Caco-2 (cell line): ENCODE results near the gene SIRPA. TPM values are rescaled to one million over a fixed set of nuclear protein-coding genes. Genes with fewer than 3 reads are reported as not detected.

Source experiments
- BruUV-seq: library from RNA; stranded (reverse); fragments of 400-500 nt; replicated peaks from 2 replicates; lab custom pipeline; 2021; lab: Mats Ljungman, UMichigan
- CTCF ChIA-PET: fragments of 300-600 bp; sonication (Branson Sonifier 250); formaldehyde crosslinking; loops from one replicate; lab custom pipeline; 2022; ENCODE audit warnings: antibody characterized with exemption; lab: Charles Lee
- POLR2A ChIA-PET: fragments of 300-600 bp; sonication (Branson Sonifier 250); formaldehyde crosslinking; loops from one replicate; lab custom pipeline; 2022; ENCODE audit warnings: antibody characterized with exemption; lab: Charles Lee
- DNase-seq, 2 experiments: peaks; one replicate each; pipeline versions ENCODE4 v3.0.0 to v3.0.0-alpha.2; 2020 to 2022
- H3K27me3 ChIP-seq: replicated peaks from 2 replicates; pipeline ENCODE4 v1.6.0; 2011; ENCODE audit warnings: low read length; ENCODE audit not compliant: control insufficient read depth, insufficient read depth
- H3K36me3 ChIP-seq: 2 replicates; pipeline ENCODE4 v1.5.1; 2011; ENCODE audit warnings: low read length; ENCODE audit not compliant: control insufficient read depth, insufficient read depth
- H3K4me1 ChIP-seq: fragments of 250-450 bp; sonication (Bioruptor Pico); 2 replicates; pipeline ENCODE4 v1.5.1; 2020; ENCODE audit warnings: mild to moderate bottlenecking
- H3K4me3 ChIP-seq: 2 replicates; pipeline ENCODE4 v1.5.1; 2011; ENCODE audit warnings: low read depth, mild to moderate bottlenecking, control low read depth, low read length
- H3K9me3 ChIP-seq: fragments of 250-450 bp; sonication (Bioruptor Pico); 2 replicates; pipeline ENCODE4 v1.5.1; 2020; ENCODE audit warnings: mild to moderate bottlenecking, moderate library complexity
- H3K27ac Mint-ChIP-seq: one replicate; pipeline ENCODE4 v1.8.0; 2022; ENCODE audit warnings: mixed read lengths; ENCODE audit not compliant: unreplicated experiment
- H3K27me3 Mint-ChIP-seq: one replicate; pipeline ENCODE4 v1.8.0; 2022; ENCODE audit warnings: mixed read lengths; ENCODE audit not compliant: insufficient read depth, unreplicated experiment
- H3K36me3 Mint-ChIP-seq: one replicate; pipeline ENCODE4 v1.8.0; 2022; ENCODE audit warnings: mild to moderate bottlenecking, mixed read lengths; ENCODE audit not compliant: insufficient read depth, unreplicated experiment
- H3K4me1 Mint-ChIP-seq: one replicate; pipeline ENCODE4 v1.8.0; 2022; ENCODE audit warnings: low read depth, mixed read lengths; ENCODE audit not compliant: unreplicated experiment
- H3K4me3 Mint-ChIP-seq: one replicate; pipeline ENCODE4 v1.8.0; 2022; ENCODE audit warnings: mild to moderate bottlenecking, moderate library complexity, mixed read lengths; ENCODE audit not compliant: unreplicated experiment
- H3K9me3 Mint-ChIP-seq: one replicate; pipeline ENCODE4 v1.8.0; 2022; ENCODE audit warnings: mixed read lengths; ENCODE audit not compliant: unreplicated experiment
- CTCF ChIP-seq, 2 experiments: fragments of 200-600 bp in 1 of 2; IDR thresholded peaks; 1 replicate in 1 of 2; 2 replicates in 1 of 2; pipeline versions ENCODE4 v1.5.1 to v1.8.0; 2011 to 2022; ENCODE audit warnings: antibody characterized with exemption in 1 of 2, control low read depth in 1 of 2, inconsistent platforms in 1 of 2, low read depth in 1 of 2, low read length in 1 of 2, mild to moderate bottlenecking in 1 of 2, moderate library complexity in 1 of 2; ENCODE audit not compliant: insufficient read depth in 1 of 2, severe bottlenecking in 1 of 2, unreplicated experiment in 1 of 2
- intact Hi-C: fragments of 100-400 bp; cut with micrococcal nuclease; formaldehyde crosslinking; loops from one replicate; pipeline ENCODE4 v1.10.0; 2022; ENCODE audit not compliant: unreplicated experiment
- total RNA-seq: library from RNA; stranded (reverse); gene quantifications from 2 replicates; pipeline ENCODE4 v1.2.3, GENCODE V29; 2022

SIRPA gene
- total RNA-seq, 1 experiment from 2014 or later: 33.3 TPM

DNA sequence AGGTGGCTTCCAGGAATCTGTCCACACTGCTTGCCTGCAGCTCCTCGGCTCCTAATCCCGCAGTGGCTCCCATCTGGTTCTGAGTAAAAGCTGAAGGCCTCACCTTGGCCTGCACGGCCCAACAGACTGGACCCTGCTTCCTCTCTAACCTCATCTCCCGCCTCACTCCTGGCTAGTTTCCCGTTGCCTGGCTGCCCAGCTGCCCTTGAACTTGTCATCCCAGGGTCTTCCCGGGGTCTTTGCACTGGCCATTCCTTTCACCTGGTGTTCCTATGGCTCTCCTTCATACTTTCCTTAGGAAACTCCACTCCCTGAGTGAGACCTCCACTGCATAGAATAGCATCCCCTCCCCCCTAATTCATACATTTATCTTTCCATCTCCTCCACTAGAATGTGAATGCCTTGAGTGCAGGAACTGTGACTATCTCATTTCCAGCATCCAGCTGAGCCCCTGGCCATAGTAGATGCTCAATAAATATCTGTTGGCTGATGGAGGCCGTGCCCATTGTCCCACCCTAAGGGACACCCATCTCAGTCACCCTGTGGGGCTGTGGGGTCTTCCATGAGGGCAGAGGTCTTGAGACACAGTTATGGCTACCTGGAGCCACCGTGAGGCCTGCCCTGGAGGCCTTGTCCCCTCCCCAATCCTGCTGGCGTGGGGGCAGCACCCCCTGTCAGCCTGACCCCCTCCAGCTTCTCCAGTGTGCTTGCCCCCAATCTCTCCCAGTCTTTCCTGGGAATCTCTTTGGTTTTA lies 9.1 kb upstream of the SIRPA start:
- ChIA-PET POLR2A (no interaction called here), CTCF (interaction anchor here (0.6 kb wide), 2 partner anchors 55 to 109 kb away, joined by 4 read pairs; no protein-coding TSS in a partner anchor)
- Histone ChIP-seq H3K4me1 (peaks cover 16% of the 10 kb centered on the region; the same call in 1 of the 2 replicates), H3K9me3 (no peaks in the 10 kb centered on the region), H3K4me3 (no peak overlapping the region), H3K36me3 (no peaks in the 10 kb centered on the region), H3K27me3 (no peaks in the 10 kb centered on the region)
- Mint-ChIP-seq H3K4me1 (peaks cover 42% of the 10 kb centered on the region), H3K27ac (no peak overlapping the region), H3K27me3 (no peaks in the 10 kb centered on the region), H3K4me3 (no peak overlapping the region), H3K36me3 (peaks cover 7% of the 10 kb centered on the region), H3K9me3 (no peaks in the 10 kb centered on the region)
- no peak for TF ChIP-seq CTCF (IDR thresholded peaks at IDR 0.05; ENCODE audit: insufficient read depth in 1 of 2, low read depth in 1 of 2, low read length in 1 of 2, severe bottlenecking in 1 of 2, unreplicated experiment in 1 of 2)
- DNase-seq: no peak
- intact Hi-C loops: no loop called here
- BruUV-seq: no TSS peak

- peaks cover 20% of the 10 kb centered on the region; the same call in 1 of the 2 replicates for H3K4me1 ChIP-seq
- H3K36me3 Mint-ChIP-seq: peaks cover 7% of the 10 kb centered on the region
- H3K27me3 ChIP-seq: no peaks in the 10 kb centered on the region
- no peak overlapping the region for H3K27ac Mint-ChIP-seq
- CTCF ChIA-PET: no interaction called here
- no peak for DNase-seq
- no peak for TF ChIP-seq CTCF (IDR thresholded peaks at IDR 0.05; ENCODE audit: insufficient read depth in 1 of 2, low read depth in 1 of 2, low read length in 1 of 2, severe bottlenecking in 1 of 2, unreplicated experiment in 1 of 2)
- no peaks in the 10 kb centered on the region for H3K9me3 ChIP-seq
- POLR2A ChIA-PET: no interaction called here
- H3K27me3 Mint-ChIP-seq: no peaks in the 10 kb centered on the region
- no peaks in the 10 kb centered on the region for H3K9me3 Mint-ChIP-seq
- intact Hi-C loops: no loop called here
- no peak overlapping the region for H3K4me3 ChIP-seq
- no TSS peak for BruUV-seq
- H3K36me3 ChIP-seq: no peaks in the 10 kb centered on the region
- no peak overlapping the region for H3K4me3 Mint-ChIP-seq
- peaks cover 32% of the 10 kb centered on the region for H3K4me1 Mint-ChIP-seq
Observed at GRCh38 chr20:1887321-1887720, 7.9 kb upstream of the SIRPA start.

- no peak for TF ChIP-seq CTCF (IDR thresholded peaks at IDR 0.05; ENCODE audit: insufficient read depth in 1 of 2, low read depth in 1 of 2, low read length in 1 of 2, severe bottlenecking in 1 of 2, unreplicated experiment in 1 of 2)
- CTCF ChIA-PET: interaction anchor here (0.6 kb wide), 1 partner anchor 37 kb away, joined by 3 read pairs; no protein-coding TSS in a partner anchor
- Histone ChIP-seq H3K27me3 (no peaks in the 10 kb centered on the region), H3K4me1 (peaks cover 21% of the 10 kb centered on the region; the same call in 1 of the 2 replicates), H3K36me3 (no peaks in the 10 kb centered on the region), H3K9me3 (no peaks in the 10 kb centered on the region), H3K4me3 (no peak overlapping the region)
- Mint-ChIP-seq H3K4me1 (peaks cover 34% of the 10 kb centered on the region), H3K4me3 (no peak overlapping the region), H3K36me3 (peaks cover 7% of the 10 kb centered on the region), H3K9me3 (no peaks in the 10 kb centered on the region), H3K27ac (no peak overlapping the region), H3K27me3 (no peaks in the 10 kb centered on the region)
- DNase-seq: no peak
- POLR2A ChIA-PET: no interaction called here
- no TSS peak for BruUV-seq
- intact Hi-C loops: no loop called here
Observed at GRCh38 chr20:1887756-1888155, 7.5 kb upstream of the SIRPA start.
